K562 (cell line): ENCODE data around the gene ICOSLG. TPM values are rescaled to one million over a fixed set of nuclear protein-coding genes. Genes with fewer than 3 reads are reported as not detected.
A peak's percentile ranks its signal among the peaks of the same experiment; 100 is the strongest.

Experiments
- BRF1 ChIP-seq: IDR thresholded peaks from 3 replicates; pipeline ENCODE4 v1.6.1; 2011; ENCODE audit warnings: borderline replicate concordance, mild to moderate bottlenecking; ENCODE audit not compliant: insufficient read length; ENCODE audit errors: extremely low read depth
- ERF ChIP-seq: fragments of 450-650 bp; formaldehyde crosslinking; IDR thresholded peaks from 2 replicates; pipeline ENCODE4 v1.4.0; 2020; ENCODE audit warnings: mild to moderate bottlenecking, mixed read lengths
- JUNB ChIP-seq: fragments of 450-650 bp; formaldehyde crosslinking; conservative IDR thresholded peaks from 2 replicates; pipeline ENCODE4 v1.4.0; 2020; ENCODE audit warnings: mild to moderate bottlenecking
- RBM17 ChIP-seq: fragments of 200-400 bp; formaldehyde crosslinking; IDR thresholded peaks from 2 replicates; pipeline ENCODE4 v1.6.1; 2017; ENCODE audit warnings: low read depth, mild to moderate bottlenecking, low read length, borderline replicate concordance
- SP1 ChIP-seq: sonication (generic); formaldehyde crosslinking; IDR thresholded peaks from 2 replicates; pipeline ENCODE4 v1.8.1; 2022; ENCODE audit warnings: mild to moderate bottlenecking, missing genetic modification reagents
- polyA plus RNA-seq, 8 experiments: library from polyadenylated mRNA; depleted of rRNA in 4 of 8; stranded (reverse) in 5 of 8; unstranded in 3 of 8; fragments of >200 nt; fragmentation: Nextera tagmentation in 2 of 8; fragmentation: Illumina TruSeq in 1 of 8; extraction: Ambion mirVana in 2 of 8; extraction: Trizol in 1 of 8; gene quantifications; 2 replicates each; pipeline versions ENCODE4 v1.2.1 to v1.2.3, GENCODE V29; 2011 to 2014; ENCODE audit warnings: inconsistent platforms in 1 of 8, missing spikeins in 1 of 8
- total RNA-seq, 7 experiments: library from RNA; depleted of rRNA in 6 of 7; stranded (reverse); fragments of >200 nt in 6 of 7; fragmentation: Illumina TruSeq in 2 of 7; extraction: Trizol in 2 of 7; gene quantifications; 2 replicates each; pipeline versions ENCODE4 v1.2.1 to v1.2.3, GENCODE V29; 2011 to 2021; ENCODE audit warnings: low replicate concordance in 1 of 7
- TF ChIP-seq, protein P1 (sequence below): fragments of 450-650 bp; formaldehyde crosslinking; IDR thresholded peaks from 2 replicates; pipeline ENCODE4 v1.4.0; 2020; ENCODE audit warnings: mild to moderate bottlenecking, moderate library complexity
- TF ChIP-seq, protein P2 (sequence below): fragments of 250-450 bp; sonication (Bioruptor Pico); IDR thresholded peaks from 2 replicates; pipeline ENCODE4 v1.4.0; 2020; ENCODE audit warnings: mild to moderate bottlenecking, moderate library complexity

Gene ICOSLG
- total and polyA plus RNA-seq, 9 of the 15 experiments (the other 6 are each of a cell fraction or from before 2014, with no cell fraction given): 0.01 to 1.4 (median 0.15) TPM

DNA sequence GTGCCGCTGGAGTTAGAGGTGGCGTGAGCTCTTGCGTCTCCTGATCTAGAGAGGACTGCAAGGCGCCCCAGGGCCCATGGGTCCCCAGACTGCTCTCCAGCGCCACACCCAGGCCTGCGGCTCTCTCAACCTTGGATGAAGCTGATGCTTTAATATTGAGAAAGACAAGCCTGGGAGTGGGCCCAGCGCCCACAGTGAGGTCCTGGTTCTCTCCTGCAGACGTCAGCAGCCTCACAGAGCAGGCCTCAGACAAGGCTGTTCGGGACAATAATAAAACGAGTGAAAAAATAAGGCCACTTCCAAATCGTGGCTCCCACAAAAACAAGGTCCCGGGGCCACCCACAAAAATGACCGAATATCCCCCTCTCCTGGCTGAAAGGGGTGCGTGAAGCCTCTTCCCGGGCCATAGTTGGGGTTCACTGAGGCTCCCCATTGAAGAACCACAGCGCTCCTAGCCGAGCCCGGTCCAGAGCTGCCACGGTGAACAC, 27.0 kb upstream of the ICOSLG start (continued):
- TF ChIP-seq, protein P1, sequence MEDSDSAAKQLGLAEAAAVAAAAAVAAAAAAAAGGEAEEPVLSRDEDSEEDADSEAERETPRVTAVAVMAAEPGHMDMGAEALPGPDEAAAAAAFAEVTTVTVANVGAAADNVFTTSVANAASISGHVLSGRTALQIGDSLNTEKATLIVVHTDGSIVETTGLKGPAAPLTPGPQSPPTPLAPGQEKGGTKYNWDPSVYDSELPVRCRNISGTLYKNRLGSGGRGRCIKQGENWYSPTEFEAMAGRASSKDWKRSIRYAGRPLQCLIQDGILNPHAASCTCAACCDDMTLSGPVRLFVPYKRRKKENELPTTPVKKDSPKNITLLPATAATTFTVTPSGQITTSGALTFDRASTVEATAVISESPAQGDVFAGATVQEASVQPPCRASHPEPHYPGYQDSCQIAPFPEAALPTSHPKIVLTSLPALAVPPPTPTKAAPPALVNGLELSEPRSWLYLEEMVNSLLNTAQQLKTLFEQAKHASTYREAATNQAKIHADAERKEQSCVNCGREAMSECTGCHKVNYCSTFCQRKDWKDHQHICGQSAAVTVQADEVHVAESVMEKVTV (CRISPR knock-in tag): peak; percentile 99
- TF ChIP-seq ERF (peak; percentile 58; the same call in 1 of the 2 replicates), RBM17 (no peak), SP1 (0 out of 2 replicates have a peak, but pooled peaks have one; percentile 46), JUNB (CRISPR knock-in tag) (no peak), BRF1 (no peak)
- TF ChIP-seq, protein P2, sequence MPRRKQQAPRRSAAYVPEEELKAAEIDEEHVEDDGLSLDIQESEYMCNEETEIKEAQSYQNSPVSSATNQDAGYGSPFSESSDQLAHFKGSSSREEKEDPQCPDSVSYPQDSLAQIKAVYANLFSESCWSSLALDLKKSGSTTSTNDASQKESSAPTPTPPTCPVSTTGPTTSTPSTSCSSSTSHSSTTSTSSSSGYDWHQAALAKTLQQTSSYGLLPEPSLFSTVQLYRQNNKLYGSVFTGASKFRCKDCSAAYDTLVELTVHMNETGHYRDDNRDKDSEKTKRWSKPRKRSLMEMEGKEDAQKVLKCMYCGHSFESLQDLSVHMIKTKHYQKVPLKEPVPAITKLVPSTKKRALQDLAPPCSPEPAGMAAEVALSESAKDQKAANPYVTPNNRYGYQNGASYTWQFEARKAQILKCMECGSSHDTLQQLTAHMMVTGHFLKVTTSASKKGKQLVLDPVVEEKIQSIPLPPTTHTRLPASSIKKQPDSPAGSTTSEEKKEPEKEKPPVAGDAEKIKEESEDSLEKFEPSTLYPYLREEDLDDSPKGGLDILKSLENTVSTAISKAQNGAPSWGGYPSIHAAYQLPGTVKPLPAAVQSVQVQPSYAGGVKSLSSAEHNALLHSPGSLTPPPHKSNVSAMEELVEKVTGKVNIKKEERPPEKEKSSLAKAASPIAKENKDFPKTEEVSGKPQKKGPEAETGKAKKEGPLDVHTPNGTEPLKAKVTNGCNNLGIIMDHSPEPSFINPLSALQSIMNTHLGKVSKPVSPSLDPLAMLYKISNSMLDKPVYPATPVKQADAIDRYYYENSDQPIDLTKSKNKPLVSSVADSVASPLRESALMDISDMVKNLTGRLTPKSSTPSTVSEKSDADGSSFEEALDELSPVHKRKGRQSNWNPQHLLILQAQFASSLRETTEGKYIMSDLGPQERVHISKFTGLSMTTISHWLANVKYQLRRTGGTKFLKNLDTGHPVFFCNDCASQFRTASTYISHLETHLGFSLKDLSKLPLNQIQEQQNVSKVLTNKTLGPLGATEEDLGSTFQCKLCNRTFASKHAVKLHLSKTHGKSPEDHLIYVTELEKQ: no peak
